GM20000 (cell line): ENCODE results near the gene PEX6.
"Not testable (repeated sequence)": the region's sequence is repeated elsewhere in the genome, so short reads cannot be mapped to it uniquely, and the experiment has no call there.

ENCODE experiments used
- DNase-seq: peaks from one replicate; pipeline ENCODE4 v3.0.0; 2012; ENCODE audit warnings: low spot score
- CTCF ChIP-seq: IDR thresholded peaks from 2 replicates; pipeline ENCODE4 v1.5.1; 2012; ENCODE audit warnings: mild to moderate bottlenecking, control low read depth; ENCODE audit errors: extremely low read depth, missing control alignments

The PEX6 gene

GRCh38 chr6:42959917-42960242, 19.1 kb downstream of the PEX6 start:
- no peak for TF ChIP-seq CTCF
- no peak for DNase-seq

DNA sequence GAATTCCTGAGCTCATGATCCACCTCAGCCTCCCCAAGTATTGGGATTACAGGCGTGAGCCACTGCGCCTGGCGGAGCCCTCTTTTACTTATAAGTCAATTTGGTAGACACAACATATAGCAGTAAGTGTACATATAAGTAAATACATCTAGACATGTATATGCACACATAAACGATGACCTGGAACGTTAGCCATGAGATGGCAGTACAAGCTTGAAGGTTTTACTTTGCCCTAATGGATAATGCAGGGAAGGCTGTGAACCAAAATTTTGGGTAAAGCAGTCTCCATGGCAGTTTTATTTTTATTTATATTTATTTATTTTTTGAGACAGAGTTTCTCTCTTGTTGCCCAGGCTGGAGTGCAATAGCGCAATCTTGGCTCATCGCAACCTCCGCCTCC, 20.9 kb downstream of the PEX6 start:
- no peak for DNase-seq

DNA sequence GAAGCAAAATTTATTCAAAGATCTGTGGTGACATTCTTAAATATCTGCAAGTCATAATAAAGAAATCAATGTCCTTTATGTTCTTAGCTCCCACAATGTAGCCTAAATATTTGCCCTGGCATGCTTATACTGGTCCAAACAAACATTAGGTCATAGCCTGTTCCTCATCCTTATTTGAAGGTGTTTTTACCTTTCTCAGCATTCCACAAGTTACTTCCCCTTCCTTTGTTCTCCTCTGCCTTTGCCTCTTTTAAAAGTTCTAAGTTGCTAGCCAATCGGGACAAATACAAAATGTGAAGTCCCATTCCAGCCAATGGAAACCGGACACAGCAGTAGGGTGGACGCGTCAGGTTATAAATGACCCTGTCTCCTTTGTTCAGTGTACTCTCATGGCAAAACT, 24.6 kb downstream of the PEX6 start:
- not testable (repeated sequence) for DNase-seq

More for the DNA sequence above, 20.9 kb downstream of the PEX6 start:
- no peak for TF ChIP-seq CTCF

- TF ChIP-seq CTCF: no peak
- no peak for DNase-seq
Observed at GRCh38 chr6:42952389-42952788, 26.6 kb downstream of the PEX6 start.

DNA sequence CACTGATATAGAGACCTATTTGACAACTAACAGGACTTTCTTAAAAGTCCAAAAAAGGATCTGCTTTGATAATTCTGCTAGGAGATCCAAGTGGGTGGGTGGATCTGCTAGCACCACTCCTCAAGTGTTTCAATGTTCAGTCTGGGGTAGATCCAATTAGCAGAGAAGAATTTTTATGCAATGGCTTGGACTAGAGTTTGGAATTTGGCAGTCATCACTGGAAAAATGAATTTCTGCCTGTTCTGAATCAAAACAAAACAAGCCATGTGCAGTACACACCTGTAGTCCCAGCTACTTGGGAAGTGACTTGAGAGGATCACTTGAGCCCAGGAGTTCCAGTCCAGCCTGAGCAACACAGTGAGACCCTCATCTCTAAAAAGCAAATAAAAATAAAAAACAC, 31.0 kb downstream of the PEX6 start:
- TF ChIP-seq CTCF: no peak
- no peak for DNase-seq

GRCh38 chr6:42942444-42942843, 36.5 kb downstream of the PEX6 start:
- no peak for DNase-seq
- no peak for TF ChIP-seq CTCF

GRCh38 chr6:42941356-42941755, 37.6 kb downstream of the PEX6 start:
- not testable (repeated sequence) for DNase-seq

- no peak for TF ChIP-seq CTCF
Observed at GRCh38 chr6:42940493-42941045, 38.4 kb downstream of the PEX6 start.

DNA sequence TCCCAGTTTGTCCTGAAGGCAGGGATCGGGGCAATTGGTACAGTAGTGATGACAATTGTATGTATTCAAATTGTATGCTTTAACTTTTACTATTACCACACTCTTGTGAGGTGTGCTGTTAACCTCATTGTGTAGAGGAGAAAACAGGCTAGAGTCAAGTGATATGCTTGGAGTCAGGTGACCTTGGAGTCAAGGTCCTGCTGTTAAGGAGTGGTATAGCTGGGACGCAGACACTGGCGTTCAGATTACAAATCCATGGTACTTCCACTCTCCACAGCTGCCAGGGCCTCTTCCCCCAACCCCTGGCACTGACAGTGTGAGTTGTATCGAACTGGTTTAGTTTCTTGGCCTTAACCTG, 39.2 kb downstream of the PEX6 start:
- no peak for TF ChIP-seq CTCF

More at GRCh38 chr6:42940493-42941045, 38.4 kb downstream of the PEX6 start:
- DNase-seq: no peak

More for the DNA sequence above, 39.2 kb downstream of the PEX6 start:
- DNase-seq: no peak
